OCI-LY7 (cell line): Measurements from ENCODE around the gene CEP104.

Experiments used
- CTCF ChIP-seq: fragments of 200-600 bp; sonication (generic); conservative IDR thresholded peaks from 2 replicates; pipeline ENCODE4 v1.5.1; 2014; ENCODE audit warnings: mild to moderate bottlenecking, antibody characterized with exemption, low read length, moderate library complexity, mixed read lengths
- EZH2phosphoT487 ChIP-seq: fragments of 200-600 bp; sonication (generic); IDR thresholded peaks from 2 replicates; pipeline ENCODE4 v1.6.1; 2018; ENCODE audit warnings: low read depth, borderline replicate concordance, mild to moderate bottlenecking, mixed run types, antibody characterized with exemption, low read length, moderate library complexity, mixed read lengths

DNA sequence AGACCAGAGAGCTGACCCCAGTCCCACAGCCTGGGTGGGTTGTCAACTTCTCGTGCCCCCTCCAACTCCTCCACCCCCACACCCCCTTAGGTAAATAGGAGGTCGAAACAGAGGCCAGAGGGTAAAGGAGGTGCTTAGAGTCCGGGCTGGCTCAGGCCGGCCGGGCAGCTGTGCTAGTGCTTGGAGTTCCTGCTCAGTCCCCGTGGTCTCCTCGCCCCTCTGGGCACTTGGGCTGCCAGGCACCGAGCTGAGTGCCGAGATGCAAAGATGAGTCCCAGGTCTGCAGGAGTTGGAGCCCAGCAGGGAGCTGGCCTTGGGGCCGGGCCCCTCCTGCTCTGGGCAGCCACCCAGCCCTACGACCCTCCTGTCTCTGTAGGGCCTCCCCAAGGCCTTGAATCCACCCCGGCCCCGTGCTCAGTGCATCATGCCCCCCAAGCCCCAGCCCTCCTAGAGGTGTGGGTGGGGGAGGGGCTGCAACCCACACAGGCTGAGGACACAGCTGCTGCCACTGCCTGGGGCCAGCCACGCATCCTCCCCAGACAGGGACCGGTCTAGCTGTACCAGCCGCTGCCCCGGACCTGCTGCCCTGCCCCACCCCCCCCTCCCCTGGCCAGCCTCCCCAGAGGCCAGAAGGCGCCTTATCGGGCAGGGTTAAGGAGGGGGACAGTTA lies 82.6 kb downstream of the CEP104 start:
- TF ChIP-seq CTCF, result no peak
- TF ChIP-seq EZH2phosphoT487, result no peak
